OCI-LY7 (cell line): ENCODE data around the gene CHRD. TPM values are rescaled to one million over a fixed set of nuclear protein-coding genes. Genes with fewer than 3 reads are reported as not detected.
A peak's percentile ranks its signal among the peaks of the same experiment; 100 is the strongest.

Experiments
- BruUV-seq: library from RNA; stranded (reverse); fragments of 400-500 nt; replicated peaks from 2 replicates; lab custom pipeline; 2021; lab: Mats Ljungman, UMichigan
- CTCF ChIA-PET: fragments of 300-600 bp; sonication (Branson Sonifier 250); formaldehyde crosslinking; loops from one replicate; lab custom pipeline; 2022; ENCODE audit warnings: antibody characterized with exemption; ENCODE audit not compliant: unreplicated experiment; lab: Charles Lee
- POLR2A ChIA-PET: fragments of 300-600 bp; sonication (Branson Sonifier 250); formaldehyde crosslinking; loops from one replicate; lab custom pipeline; 2022; ENCODE audit warnings: antibody characterized with exemption; lab: Charles Lee
- DNase-seq: peaks from one replicate; pipeline ENCODE4 v3.0.0-alpha.2; 2015; ENCODE audit warnings: low spot score
- H2AFZ ChIP-seq: fragments of 200-600 bp; sonication (generic), shearing (Covaris generic); 2 replicates; pipeline ENCODE4 v1.6.1; 2014; ENCODE audit warnings: mild to moderate bottlenecking, antibody characterized with exemption, low read length, moderate library complexity
- H3K27ac ChIP-seq: fragments of 200-600 bp; sonication (generic); 2 replicates; pipeline ENCODE4 v1.5.1; 2014; ENCODE audit warnings: mixed run types, low read depth, mild to moderate bottlenecking, moderate library complexity, low read length, inconsistent platforms; ENCODE audit not compliant: poor library complexity, severe bottlenecking
- H3K36me3 ChIP-seq: fragments of 200-600 bp; sonication (generic); 2 replicates; pipeline ENCODE4 v1.6.1; 2014; ENCODE audit warnings: mild to moderate bottlenecking, antibody characterized with exemption, low read length, moderate library complexity, mixed read lengths; ENCODE audit not compliant: insufficient read depth
- H3K4me1 ChIP-seq: fragments of 200-600 bp; sonication (generic); 2 replicates; pipeline ENCODE4 v1.5.1; 2014; ENCODE audit warnings: mild to moderate bottlenecking, low read length; ENCODE audit not compliant: insufficient read depth, poor library complexity, severe bottlenecking
- H3K4me2 ChIP-seq: fragments of 200-600 bp; sonication (generic); 2 replicates; pipeline ENCODE4 v1.6.1; 2014; ENCODE audit warnings: mild to moderate bottlenecking, low read length
- H3K4me3 ChIP-seq: fragments of 200-600 bp; sonication (generic); 2 replicates; pipeline ENCODE4 v1.5.1; 2014; ENCODE audit warnings: mild to moderate bottlenecking, low read depth, low read length; ENCODE audit not compliant: poor library complexity, severe bottlenecking
- H3K79me2 ChIP-seq: fragments of 200-600 bp; sonication (generic); 2 replicates; pipeline ENCODE4 v1.6.1; 2016; ENCODE audit warnings: low read depth, mild to moderate bottlenecking, low read length, moderate library complexity, mixed read lengths; ENCODE audit not compliant: insufficient read depth
- H3K9me2 ChIP-seq: fragments of 200-600 bp; sonication (generic); 2 replicates; pipeline ENCODE4 v1.6.1; 2016; ENCODE audit warnings: mild to moderate bottlenecking, low read length, mixed read lengths; ENCODE audit not compliant: insufficient read depth
- H3K9me3 ChIP-seq: fragments of 200-600 bp; sonication (generic); 2 replicates; pipeline ENCODE4 v1.6.1; 2014; ENCODE audit warnings: mild to moderate bottlenecking, mixed run types, low read length, mixed read lengths
- H4K20me1 ChIP-seq: fragments of 200-600 bp; sonication (generic); 2 replicates; pipeline ENCODE4 v1.6.1; 2014; ENCODE audit warnings: mild to moderate bottlenecking, antibody characterized with exemption, low read length, moderate library complexity, mixed read lengths; ENCODE audit not compliant: insufficient read depth
- CTCF ChIP-seq: fragments of 200-600 bp; sonication (generic); conservative IDR thresholded peaks from 2 replicates; pipeline ENCODE4 v1.5.1; 2014; ENCODE audit warnings: mild to moderate bottlenecking, antibody characterized with exemption, low read length, moderate library complexity, mixed read lengths
- EZH2phosphoT487 ChIP-seq: fragments of 200-600 bp; sonication (generic); IDR thresholded peaks from 2 replicates; pipeline ENCODE4 v1.6.1; 2018; ENCODE audit warnings: low read depth, borderline replicate concordance, mild to moderate bottlenecking, mixed run types, antibody characterized with exemption, low read length, moderate library complexity, mixed read lengths
- intact Hi-C: fragments of 100-400 bp; cut with micrococcal nuclease; formaldehyde crosslinking; loops from one replicate; pipeline ENCODE4 v1.10.0; 2022; ENCODE audit not compliant: unreplicated experiment
- total RNA-seq, 2 experiments: library from RNA; depleted of rRNA in 1 of 2; stranded (reverse); fragments of >200 nt in 1 of 2; shearing (Covaris generic) in 1 of 2; gene quantifications; 2 replicates each; pipeline ENCODE4 v1.2.3, GENCODE V29; 2014 to 2022

Gene CHRD
- total RNA-seq, 2 experiments from 2014 or later: 0.16 TPM; not detected in 1

GRCh38 chr3:184375747-184376461 is 4.0 kb upstream of the CHRD start:
- Histone ChIP-seq H3K79me2 (no peaks in the 10 kb centered on the region), H3K4me2 (no peak overlapping the region), H2AFZ (no peak overlapping the region), H4K20me1 (no peaks in the 10 kb centered on the region), H3K27ac (no peak overlapping the region), H3K4me1 (peaks cover 15% of the 10 kb centered on the region), H3K4me3 (no peak overlapping the region), H3K9me2 (no peaks in the 10 kb centered on the region), H3K36me3 (no peaks in the 10 kb centered on the region), H3K9me3 (no peaks in the 10 kb centered on the region)
- ChIA-PET CTCF (no interaction called here), POLR2A (interaction anchor here (0.6 kb wide), 1 partner anchor 792 kb away, joined by 3 read pairs; no protein-coding TSS in a partner anchor)
- BruUV-seq: no TSS peak
- intact Hi-C loops: no loop called here
- no peak for DNase-seq
- TF ChIP-seq CTCF (no peak), EZH2phosphoT487 (no peak)

GRCh38 chr3:184377374-184377773 is 2.5 kb upstream of the CHRD start:
- Histone ChIP-seq H3K4me2 (peak overlapping the region; percentile 18), H3K9me3 (no peaks in the 10 kb centered on the region), H2AFZ (peak overlapping the region; percentile 46; the same call in 1 of the 2 replicates), H4K20me1 (no peaks in the 10 kb centered on the region), H3K27ac (no peak overlapping the region), H3K4me3 (no peak overlapping the region), H3K36me3 (no peaks in the 10 kb centered on the region), H3K4me1 (peaks cover 9% of the 10 kb centered on the region), H3K9me2 (no peaks in the 10 kb centered on the region), H3K79me2 (no peaks in the 10 kb centered on the region)
- CTCF ChIA-PET: interaction anchor here (0.6 kb wide), 1 partner anchor 182 kb away, joined by 4 read pairs; no protein-coding TSS in a partner anchor
- TF ChIP-seq CTCF: no peak; the same call in 1 of the 2 replicates
- TF ChIP-seq EZH2phosphoT487: no peak
- POLR2A ChIA-PET: interaction anchor here (1.1 kb wide), 1 partner anchor 137 kb away, joined by 4 read pairs; no protein-coding TSS in a partner anchor
- DNase-seq: peak; percentile 26
- intact Hi-C loops: no loop called here
- no TSS peak for BruUV-seq

GRCh38 chr3:184377882-184378445 is 1.9 kb upstream of the CHRD start, which contains the start of gene THPO:
THPO (minus strand) TSS chr3:184378207; CDS start chr3:184376259, 1,948 bp downstream.
- H3K27ac ChIP-seq: no peak within 1 kb of the TSS
- no peak within 1 kb of the TSS for H3K4me3 ChIP-seq
- CTCF ChIA-PET: no interaction called here
- no TSS peak for BruUV-seq
- intact Hi-C loops: no loop called here
- no peaks in the 10 kb centered on the region for H3K79me2 ChIP-seq
- H3K4me1 ChIP-seq: peaks cover 9% of the 10 kb centered on the region
- DNase-seq: no peak
- POLR2A ChIA-PET: interaction anchor here (1.1 kb wide), 1 partner anchor 136 kb away, joined by 4 read pairs; no protein-coding TSS in a partner anchor
- no peaks in the 10 kb centered on the region for H3K9me3 ChIP-seq
- no peaks in the 10 kb centered on the region for H3K36me3 ChIP-seq
- no peaks in the 10 kb centered on the region for H3K9me2 ChIP-seq
- no peaks in the 10 kb centered on the region for H4K20me1 ChIP-seq
- H3K4me2 ChIP-seq: peak within 1 kb of the TSS; percentile 18
- H2AFZ ChIP-seq: peak within 1 kb of the TSS; percentile 46; the same call in 1 of the 2 replicates
- TF ChIP-seq EZH2phosphoT487 (no peak), CTCF (no peak)
